Amniotic epithelial cell (primary cell): ENCODE measurements around the gene AP5B1.

Experiments
- DNase-seq: peaks from one replicate; pipeline ENCODE4 v3.0.0-alpha.2; 2010; ENCODE audit warnings: low read depth

Gene AP5B1

GRCh38 chr11:65801153-65801987 is 20.6 kb upstream of the AP5B1 start:
- DNase-seq = no peak

DNA sequence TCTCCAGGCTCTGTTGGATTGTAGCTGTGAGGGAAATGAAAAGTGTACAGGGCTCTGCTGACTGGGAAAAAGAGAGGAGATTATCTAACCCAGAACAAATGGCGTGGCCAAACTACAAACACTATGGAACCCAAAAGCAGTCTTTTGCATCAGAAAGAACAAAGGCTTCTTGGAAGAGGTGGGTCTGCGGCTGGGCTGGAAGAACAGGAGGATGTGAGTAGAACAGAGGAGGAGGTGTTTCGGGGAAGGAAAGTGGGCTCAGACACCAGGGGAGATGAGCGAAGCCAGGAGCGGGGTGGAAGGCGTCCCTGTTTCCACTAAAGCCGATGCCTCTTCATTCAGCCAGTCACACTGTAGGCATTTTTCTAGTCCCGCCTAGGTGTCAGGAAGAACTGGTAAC is 18.1 kb upstream of the AP5B1 start:
- DNase-seq = no peak

DNA sequence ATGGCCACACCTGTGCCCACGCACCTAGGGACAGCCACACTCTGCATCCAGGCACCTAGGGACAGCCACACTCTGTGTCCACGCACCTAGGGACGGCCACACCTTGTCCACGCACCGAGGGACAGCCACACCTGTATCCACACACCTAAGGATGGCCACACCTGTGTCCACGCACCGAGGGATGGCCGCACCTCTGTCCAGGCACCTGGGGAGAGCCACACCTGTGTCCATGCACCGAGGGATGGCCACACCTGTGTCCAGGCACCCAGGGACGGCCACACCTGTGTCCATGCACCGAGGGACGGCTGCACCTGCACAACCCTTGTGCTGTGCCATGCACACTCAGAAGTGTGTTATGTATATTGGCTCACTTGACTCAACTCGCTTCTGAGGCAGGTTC is 16.9 kb upstream of the AP5B1 start:
- no peak for DNase-seq

- DNase-seq = no peak
Measured at GRCh38 chr11:65796726-65797601, 16.2 kb upstream of the AP5B1 start.

DNA sequence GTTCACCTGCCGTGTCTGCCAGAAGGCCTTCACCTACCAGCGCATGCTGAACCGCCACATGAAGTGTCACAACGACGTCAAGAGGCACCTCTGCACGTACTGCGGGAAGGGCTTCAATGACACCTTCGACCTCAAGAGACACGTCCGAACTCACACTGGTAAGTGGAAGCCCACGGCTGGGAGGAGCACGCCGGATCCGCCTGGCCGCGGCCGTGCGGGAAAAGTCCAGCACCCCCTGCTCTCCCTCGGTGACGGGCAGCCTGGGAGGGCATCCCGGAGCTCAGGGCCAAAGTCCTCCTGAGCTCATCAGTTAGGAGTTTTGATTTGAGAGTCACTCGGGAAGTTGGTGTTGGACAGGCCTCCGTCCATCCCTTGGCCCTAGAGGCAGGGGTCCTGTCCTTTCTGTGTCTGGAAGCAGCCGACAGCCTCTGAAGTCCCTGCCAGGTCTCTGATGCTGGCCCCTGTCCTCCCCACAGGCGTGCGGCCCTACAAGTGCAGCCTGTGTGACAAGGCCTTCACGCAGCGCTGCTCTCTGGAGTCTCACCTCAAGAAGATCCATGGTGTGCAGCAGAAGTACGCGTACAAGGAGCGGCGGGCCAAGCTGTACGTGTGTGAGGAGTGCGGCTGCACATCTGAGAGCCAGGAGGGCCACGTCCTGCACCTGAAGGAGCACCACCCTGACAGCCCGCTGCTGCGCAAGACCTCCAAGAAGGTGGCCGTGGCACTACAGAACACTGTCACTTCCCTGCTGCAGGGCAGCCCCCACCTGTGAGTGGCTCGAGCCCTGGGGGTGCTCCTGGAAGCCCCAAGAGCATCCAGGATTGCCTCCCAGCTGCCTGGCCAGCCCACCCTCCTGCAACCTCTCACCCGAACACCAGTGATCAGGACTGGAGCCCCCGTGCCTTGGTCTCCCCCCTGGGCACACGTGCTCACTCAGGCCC is 14.1 kb upstream of the AP5B1 start:
- DNase-seq = no peak

GRCh38 chr11:65793625-65794400 is 13.0 kb upstream of the AP5B1 start:
- DNase-seq = no peak

DNA sequence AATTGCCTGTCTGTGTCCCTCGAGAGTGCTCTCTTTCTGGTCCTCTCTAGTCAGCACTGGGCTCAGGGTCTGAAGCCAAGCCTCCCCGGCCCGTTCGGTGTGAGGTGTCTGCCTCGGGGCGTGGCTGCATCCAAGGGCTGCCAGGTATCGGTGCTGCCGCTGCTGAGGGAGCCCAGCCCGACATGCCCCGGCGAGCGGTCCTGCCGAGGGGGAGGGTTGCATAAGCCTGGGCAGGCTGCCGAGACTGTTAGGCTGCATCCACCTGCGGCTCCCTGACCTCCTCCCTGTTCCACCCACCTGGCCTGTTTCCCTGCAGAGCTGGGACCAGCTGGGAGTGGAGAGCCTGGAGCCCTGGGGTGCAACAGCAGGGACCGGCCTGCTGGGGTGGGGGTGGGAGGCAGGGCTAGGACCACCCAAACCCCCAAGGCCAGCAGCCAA is 12.4 kb upstream of the AP5B1 start:
- no peak for DNase-seq

DNA sequence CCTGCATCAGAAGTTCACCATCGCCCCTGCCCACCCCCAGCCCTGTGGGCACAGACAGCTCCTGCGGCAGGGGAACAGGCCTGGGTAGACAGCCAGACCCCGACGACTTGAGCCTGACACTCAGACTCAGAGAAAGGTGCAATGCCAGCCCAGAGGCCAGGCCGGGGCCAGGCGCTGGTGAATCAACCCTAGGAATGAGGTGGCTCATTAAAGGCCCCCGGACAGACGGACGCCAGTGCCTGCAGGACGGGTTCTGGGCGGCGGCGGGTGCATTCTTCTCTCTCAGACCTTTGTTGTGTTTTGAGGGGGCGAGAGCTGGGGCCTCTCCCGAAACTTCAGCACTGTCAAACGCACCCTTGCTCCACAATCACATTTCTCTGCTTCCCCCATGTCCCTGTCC is 11.7 kb upstream of the AP5B1 start:
- no peak for DNase-seq

- no peak for DNase-seq
Measured at GRCh38 chr11:65791719-65792213, 11.0 kb upstream of the AP5B1 start.

DNA sequence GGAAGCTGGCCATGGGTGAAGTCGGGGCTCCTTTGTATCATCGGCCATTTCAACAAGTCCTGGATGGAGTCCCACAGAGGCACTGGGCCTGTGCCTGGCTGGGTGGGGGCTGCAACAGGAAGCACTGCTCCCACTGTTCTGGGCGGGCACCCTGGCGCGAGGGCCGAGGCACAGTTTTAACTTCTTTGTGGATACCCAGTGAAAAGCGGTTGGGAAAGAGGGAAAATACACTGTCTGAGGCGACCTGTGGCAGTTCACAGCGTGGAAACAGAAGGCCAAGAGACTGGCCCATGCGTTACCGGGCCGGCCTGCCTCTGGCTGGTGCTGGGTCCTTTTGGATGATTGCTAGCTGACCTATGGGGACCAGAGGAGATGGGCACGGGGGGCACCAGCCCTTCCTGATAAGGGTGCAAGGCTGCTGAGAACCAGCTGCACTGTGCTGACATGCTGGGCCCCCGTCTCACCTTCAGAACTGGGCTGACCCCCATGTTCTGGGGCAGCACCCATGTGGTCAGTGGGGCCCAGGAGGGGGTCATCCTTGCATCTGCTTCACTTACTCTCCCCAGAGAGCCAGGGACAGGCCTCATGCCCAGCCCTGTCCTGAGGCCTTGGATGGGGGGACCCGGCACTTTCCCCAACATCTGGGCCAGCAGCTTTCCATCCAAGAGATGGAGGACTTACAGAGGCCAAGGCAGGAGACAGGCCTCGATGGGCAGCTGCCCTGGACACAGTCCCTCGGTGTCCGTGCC is 10.3 kb upstream of the AP5B1 start:
- no peak for DNase-seq

GRCh38 chr11:65790104-65790901 is 9.5 kb upstream of the AP5B1 start:
- no peak for DNase-seq

DNA sequence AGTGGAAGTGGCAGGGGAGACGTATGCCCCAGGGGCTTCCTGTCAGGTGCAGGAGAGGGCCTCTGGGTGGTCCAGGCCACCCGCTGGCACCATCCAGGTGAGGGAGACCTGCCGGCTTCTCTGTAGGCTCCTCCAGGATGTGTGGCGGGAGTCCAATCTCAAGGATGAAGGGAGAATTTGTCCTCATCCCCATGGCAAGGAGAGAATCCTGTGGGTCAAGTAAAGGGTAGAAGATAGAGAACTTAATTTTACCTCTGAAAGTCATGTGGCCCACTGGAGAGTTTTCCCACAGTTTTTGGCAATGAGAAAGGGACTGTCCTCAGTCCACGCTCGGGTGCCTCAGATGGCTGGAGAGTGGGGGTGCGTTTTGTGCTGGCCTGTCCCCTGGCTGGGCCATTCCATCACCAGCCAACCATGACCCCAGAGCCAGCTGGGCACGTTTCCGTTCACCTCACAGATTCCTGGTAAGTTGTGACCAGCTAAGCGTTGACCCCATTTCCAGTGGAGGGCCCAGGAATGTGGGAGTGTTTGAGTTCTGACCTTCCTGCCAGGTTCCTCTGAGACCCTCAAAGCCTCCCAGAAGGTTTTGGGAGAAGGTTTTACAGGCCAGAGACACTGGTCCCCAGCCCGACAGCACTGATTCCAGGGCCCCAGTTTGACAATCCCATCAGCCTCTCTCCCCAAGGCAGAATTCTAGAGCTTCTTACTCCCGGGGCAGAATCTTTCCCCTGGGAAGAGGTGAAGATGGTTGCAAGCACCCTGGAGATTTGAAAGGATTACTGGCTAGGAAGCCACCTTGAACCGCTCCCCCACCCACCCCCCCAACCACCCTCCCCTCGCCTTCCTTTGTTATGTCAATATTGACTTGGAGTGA is 8.7 kb upstream of the AP5B1 start:
- no peak for DNase-seq

GRCh38 chr11:65788821-65789220 is 8.0 kb upstream of the AP5B1 start:
- DNase-seq = no peak

DNA sequence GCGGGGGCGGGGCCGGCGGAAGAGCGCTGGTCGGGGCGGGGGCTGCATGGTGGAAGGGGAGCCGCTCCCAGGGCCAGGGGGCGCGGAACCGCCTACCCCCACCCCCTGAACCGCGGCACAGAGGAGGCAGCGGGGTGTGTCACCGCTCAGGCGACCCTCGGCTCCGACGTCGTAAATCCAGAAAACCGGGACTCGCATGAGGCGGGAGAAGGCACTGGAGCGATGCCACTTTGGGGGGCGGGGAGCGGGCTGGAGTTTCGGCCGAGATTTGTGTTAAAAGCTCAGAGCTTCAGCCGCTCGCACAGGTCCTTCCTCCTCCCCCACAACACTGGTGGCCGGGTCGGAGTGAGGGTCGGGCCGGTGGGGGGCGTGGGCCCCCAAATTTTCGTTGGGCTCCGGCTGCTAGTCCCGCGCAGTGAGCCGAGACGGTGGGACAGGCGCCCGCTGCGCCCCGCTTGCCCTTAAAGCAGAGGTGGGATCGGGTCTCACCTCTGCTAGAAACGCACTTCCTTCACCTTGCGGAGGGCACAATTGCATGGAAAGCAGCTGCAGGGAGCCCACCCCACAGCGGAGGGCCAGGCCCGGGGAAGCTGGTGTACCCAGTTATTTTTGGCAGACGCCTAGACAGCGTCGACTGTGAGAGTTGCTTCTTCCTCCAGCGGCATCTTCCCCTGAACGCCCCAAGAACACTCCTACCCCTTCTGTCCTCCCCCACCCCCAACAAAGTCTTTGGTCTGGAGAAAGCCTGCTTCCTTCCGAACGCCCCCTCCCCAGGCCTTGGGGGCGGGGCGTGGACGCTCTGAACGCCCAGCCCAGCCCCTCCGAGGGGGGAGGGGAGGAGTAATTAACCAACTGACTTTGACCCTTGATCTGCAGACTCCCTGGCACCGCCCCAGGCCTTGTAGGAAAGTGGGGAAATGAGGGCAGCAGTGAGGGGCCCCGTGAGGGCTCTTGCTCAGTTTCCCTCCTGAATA is 7.2 kb upstream of the AP5B1 start:
- no peak for DNase-seq

DNA sequence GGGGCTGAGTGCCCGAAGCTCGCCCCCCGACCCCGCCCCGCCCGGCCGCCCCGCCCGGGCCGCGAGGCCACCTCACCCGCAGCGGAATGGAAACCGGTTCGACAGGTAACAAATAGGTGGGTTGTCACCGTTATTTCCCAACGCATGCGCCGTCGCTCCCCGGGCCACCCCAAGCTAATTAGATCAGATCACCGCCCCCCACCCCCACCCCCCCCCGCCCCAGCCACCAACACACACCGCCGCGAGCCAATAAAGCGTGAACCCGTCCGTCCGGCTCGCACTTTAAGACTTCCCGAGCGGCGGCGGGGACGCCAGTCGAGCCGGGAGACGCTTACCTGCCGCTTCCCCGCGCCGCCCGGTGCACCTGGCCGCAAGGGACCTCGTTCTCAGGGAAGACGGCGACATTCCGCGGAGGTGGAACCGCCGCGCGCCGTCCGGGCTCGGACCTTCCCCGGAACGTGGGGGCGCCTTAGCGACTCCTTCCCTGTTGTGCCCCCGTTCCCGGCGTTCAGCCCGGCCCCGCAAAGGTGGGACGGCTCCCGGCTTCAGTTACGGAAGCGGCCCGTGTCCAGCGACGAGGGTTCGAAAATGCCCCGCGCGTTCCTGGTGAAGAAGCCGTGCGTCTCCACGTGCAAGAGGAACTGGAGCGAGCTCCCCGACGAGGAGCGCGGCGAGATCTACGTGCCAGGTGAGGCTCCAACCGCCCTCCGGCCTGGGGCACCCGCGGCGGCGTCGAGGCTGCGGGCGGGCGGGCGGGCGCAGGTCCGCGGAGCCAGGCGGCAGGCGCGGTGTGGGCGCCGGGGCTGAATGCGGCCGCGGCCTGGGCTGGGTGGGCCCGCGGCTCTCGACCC is 6.2 kb upstream of the AP5B1 start, which contains the start of gene OVOL1:
Gene OVOL1, plus strand, starts transcription at position 278 of the 851 bp plus-strand sequence. Its CDS starts 311 bp downstream, at position 589.
- DNase-seq = no peak
